Endothelial cell of umbilical vein (primary cell): ENCODE results near the gene SLC25A29.

Source experiments
- CTCF ChIP-seq, 2 donors: IDR thresholded peaks; 1 replicate in 1 of 2; 2 replicates in 1 of 2; pipeline ENCODE4 v1.5.1; 2011; ENCODE audit warnings: low read length in 2 of 2, mild to moderate bottlenecking in 2 of 2, moderate library complexity in 2 of 2, control low read depth in 1 of 2, inconsistent platforms in 1 of 2, low read depth in 1 of 2; ENCODE audit not compliant: insufficient read depth in 1 of 2; ENCODE audit errors: extremely low read depth in 1 of 2
- EZH2 ChIP-seq: IDR thresholded peaks from 2 replicates; pipeline ENCODE4 v1.6.1; 2012; ENCODE audit warnings: borderline replicate concordance, low read depth, mild to moderate bottlenecking, moderate library complexity, low read length, inconsistent platforms; ENCODE audit not compliant: severe bottlenecking
- GATA2 ChIP-seq: IDR thresholded peaks from 2 replicates; pipeline ENCODE4 v1.7.0; 2011; ENCODE audit warnings: low read depth, mild to moderate bottlenecking, moderate library complexity, mixed read lengths, low read length; ENCODE audit not compliant: insufficient read length, insufficient read depth
- MAX ChIP-seq: IDR thresholded peaks from 2 replicates; pipeline ENCODE4 v1.6.1; 2011; ENCODE audit not compliant: insufficient read depth, insufficient read length
- MYC ChIP-seq: IDR thresholded peaks from one replicate; pipeline ENCODE4 v1.6.1; 2011; ENCODE audit warnings: mild to moderate bottlenecking, low read depth, low read length
- POLR2A ChIP-seq: IDR thresholded peaks from 2 replicates; pipeline ENCODE4 v1.6.1; 2012; ENCODE audit warnings: low read depth, mild to moderate bottlenecking, control low read depth, low read length
- POLR2AphosphoS5 ChIP-seq: IDR thresholded peaks from 2 replicates; pipeline ENCODE4 v1.6.1; 2012; ENCODE audit warnings: low read depth, mild to moderate bottlenecking, control low read depth, low read length, moderate library complexity; ENCODE audit not compliant: insufficient read depth

GRCh38 chr14:100330007-100330344, 23.7 kb upstream of the SLC25A29 start:
- TF ChIP-seq MYC = no peak
- no peak for TF ChIP-seq MAX
- TF ChIP-seq CTCF (IDR thresholded peaks at IDR 0.05; ENCODE audit: extremely low read depth in 1 of 2, insufficient read depth in 1 of 2, low read depth in 1 of 2, low read length in 2 of 2) = no peak
- TF ChIP-seq POLR2AphosphoS5 = no peak
- no peak for TF ChIP-seq POLR2A
- TF ChIP-seq EZH2 = no peak
- TF ChIP-seq GATA2 = no peak
